Liver (tissue), 9 donors: Measurements from ENCODE around the gene MDM4. TPM values are rescaled to one million over a fixed set of nuclear protein-coding genes. Genes with fewer than 3 reads are reported as not detected.

Source experiments
- DNase-seq: peaks from one replicate; pipeline ENCODE4 v3.0.0-alpha.2; 2017; ENCODE audit warnings: low spot score
- H3K27ac ChIP-seq, 2 donors: one replicate each; pipeline ENCODE4 v1.7.0; 2013; ENCODE audit warnings: inconsistent platforms in 2 of 2, low read length in 2 of 2, control low read depth in 1 of 2, low read depth in 1 of 2, mild to moderate bottlenecking in 1 of 2
- H3K27me3 ChIP-seq, 4 donors: one replicate each; pipeline versions ENCODE4 v1.6.1 to v1.7.0; 2013; ENCODE audit warnings: low read length in 3 of 4, inconsistent platforms in 1 of 4, mild to moderate bottlenecking in 1 of 4, moderate library complexity in 1 of 4; ENCODE audit not compliant: control insufficient read depth in 4 of 4, insufficient read depth in 4 of 4
- H3K36me3 ChIP-seq, 4 donors: one replicate each; pipeline versions ENCODE4 v1.6.1 to v1.7.0; 2013; ENCODE audit warnings: low read length in 3 of 4, mild to moderate bottlenecking in 3 of 4, low read depth in 1 of 4, moderate library complexity in 1 of 4; ENCODE audit not compliant: control insufficient read depth in 4 of 4, insufficient read depth in 3 of 4
- H3K4me1 ChIP-seq, 4 donors: one replicate each; pipeline versions ENCODE4 v1.6.1 to v1.7.0; 2013; ENCODE audit warnings: low read length in 3 of 4, mild to moderate bottlenecking in 3 of 4, moderate library complexity in 1 of 4; ENCODE audit not compliant: control insufficient read depth in 4 of 4, insufficient read depth in 4 of 4
- H3K4me3 ChIP-seq, 3 donors: one replicate each; pipeline versions ENCODE4 v1.6.1 to v1.7.0; 2013; ENCODE audit warnings: low read length in 3 of 3, control low read depth in 1 of 3, low read depth in 1 of 3, mild to moderate bottlenecking in 1 of 3
- H3K9ac ChIP-seq, 2 donors: one replicate each; pipeline ENCODE4 v1.7.0; 2013; ENCODE audit warnings: low read length in 2 of 2, mild to moderate bottlenecking in 2 of 2, moderate library complexity in 2 of 2, control low read depth in 1 of 2, low read depth in 1 of 2
- H3K9me3 ChIP-seq, 4 donors: one replicate each; pipeline versions ENCODE4 v1.6.1 to v1.7.0; 2013; ENCODE audit warnings: low read length in 3 of 4; ENCODE audit not compliant: control insufficient read depth in 4 of 4
- CTCF ChIP-seq: fragments of 150-350 bp; IDR thresholded peaks from 2 replicates; pipeline ENCODE4 v1.5.1; 2017; ENCODE audit warnings: improper control_type of control experiment, low read depth, low read length; ENCODE audit not compliant: missing input control
- EGR1 ChIP-seq, 2 donors: IDR thresholded peaks; 2 replicates each; pipeline ENCODE4 v1.6.1; 2016 to 2018; ENCODE audit warnings: antibody characterized with exemption in 2 of 2, low read depth in 2 of 2
- FOXA2 ChIP-seq: IDR thresholded peaks from 2 replicates; pipeline ENCODE4 v1.6.1; 2016; ENCODE audit warnings: antibody characterized with exemption
- HNF4G ChIP-seq: IDR thresholded peaks from 2 replicates; pipeline ENCODE4 v1.6.1; 2016; ENCODE audit warnings: antibody characterized with exemption
- JUND ChIP-seq, 2 donors: IDR thresholded peaks; 2 replicates each; pipeline ENCODE4 v1.6.1; 2016; ENCODE audit warnings: antibody characterized with exemption in 2 of 2
- NR2F2 ChIP-seq: IDR thresholded peaks from 2 replicates; pipeline ENCODE4 v1.6.1; 2016; ENCODE audit warnings: antibody characterized with exemption
- RAD21 ChIP-seq, 2 donors: IDR thresholded peaks; 2 replicates each; pipeline ENCODE4 v1.6.1; 2016; ENCODE audit warnings: antibody characterized with exemption in 2 of 2, mild to moderate bottlenecking in 2 of 2
- RXRA ChIP-seq, 2 donors: IDR thresholded peaks; 2 replicates each; pipeline ENCODE4 v1.6.1; 2017 to 2018; ENCODE audit warnings: antibody characterized with exemption in 2 of 2, mild to moderate bottlenecking in 1 of 2
- SP1 ChIP-seq: IDR thresholded peaks from 2 replicates; pipeline ENCODE4 v1.6.1; 2018; ENCODE audit warnings: antibody characterized with exemption, mild to moderate bottlenecking
- TAF1 ChIP-seq: conservative IDR thresholded peaks from 2 replicates; pipeline ENCODE4 v1.6.1; 2016; ENCODE audit warnings: antibody characterized with exemption, mild to moderate bottlenecking
- YY1 ChIP-seq: IDR thresholded peaks from 2 replicates; pipeline ENCODE4 v1.6.1; 2016; ENCODE audit warnings: antibody characterized with exemption, mild to moderate bottlenecking
- WGBS: extraction: QIAGEN DNeasy Blood & Tissue Kit; methylation state at CpG from one replicate; pipeline ENCODE4 v1.1.7; 2013; 5-methylcytosine and 5-hydroxymethylcytosine counted together
- polyA plus RNA-seq, 2 donors: library from polyadenylated mRNA; stranded (reverse) in 1 of 2; unstranded in 1 of 2; fragments of 200-250 nt in 1 of 2; fragments of >200 nt in 1 of 2; fragmentation: Nextera tagmentation in 1 of 2; extraction: Ambion mirVana in 1 of 2; gene quantifications; one replicate each; pipeline versions ENCODE4 v1.2.1 to v1.2.3, GENCODE V29; 2013 to 2015
- total RNA-seq, 2 donors: library from RNA; depleted of rRNA; stranded (reverse); fragments of >200 nt; gene quantifications; one replicate each; pipeline ENCODE4 v1.2.3, GENCODE V29; 2014
- TF ChIP-seq, protein P1 (sequence below): IDR thresholded peaks from 2 replicates; pipeline ENCODE4 v1.6.1; 2016; ENCODE audit warnings: antibody characterized with exemption
- TF ChIP-seq, protein P2 (sequence below): IDR thresholded peaks from 2 replicates; pipeline ENCODE4 v1.6.1; 2016; ENCODE audit warnings: antibody characterized with exemption
- TF ChIP-seq, protein P3 (sequence below): IDR thresholded peaks from 2 replicates; pipeline ENCODE4 v1.6.1; 2016; ENCODE audit warnings: antibody characterized with exemption
- donor health status: healthy.
- donor health status: healthy.
- donor health status: healthy.
- donor health status: healthy.
- donor health status: healthy.

MDM4 gene
- total and polyA plus RNA-seq, 4 donors, result 1.4 to 56.5 (median 21.6) TPM

DNA sequence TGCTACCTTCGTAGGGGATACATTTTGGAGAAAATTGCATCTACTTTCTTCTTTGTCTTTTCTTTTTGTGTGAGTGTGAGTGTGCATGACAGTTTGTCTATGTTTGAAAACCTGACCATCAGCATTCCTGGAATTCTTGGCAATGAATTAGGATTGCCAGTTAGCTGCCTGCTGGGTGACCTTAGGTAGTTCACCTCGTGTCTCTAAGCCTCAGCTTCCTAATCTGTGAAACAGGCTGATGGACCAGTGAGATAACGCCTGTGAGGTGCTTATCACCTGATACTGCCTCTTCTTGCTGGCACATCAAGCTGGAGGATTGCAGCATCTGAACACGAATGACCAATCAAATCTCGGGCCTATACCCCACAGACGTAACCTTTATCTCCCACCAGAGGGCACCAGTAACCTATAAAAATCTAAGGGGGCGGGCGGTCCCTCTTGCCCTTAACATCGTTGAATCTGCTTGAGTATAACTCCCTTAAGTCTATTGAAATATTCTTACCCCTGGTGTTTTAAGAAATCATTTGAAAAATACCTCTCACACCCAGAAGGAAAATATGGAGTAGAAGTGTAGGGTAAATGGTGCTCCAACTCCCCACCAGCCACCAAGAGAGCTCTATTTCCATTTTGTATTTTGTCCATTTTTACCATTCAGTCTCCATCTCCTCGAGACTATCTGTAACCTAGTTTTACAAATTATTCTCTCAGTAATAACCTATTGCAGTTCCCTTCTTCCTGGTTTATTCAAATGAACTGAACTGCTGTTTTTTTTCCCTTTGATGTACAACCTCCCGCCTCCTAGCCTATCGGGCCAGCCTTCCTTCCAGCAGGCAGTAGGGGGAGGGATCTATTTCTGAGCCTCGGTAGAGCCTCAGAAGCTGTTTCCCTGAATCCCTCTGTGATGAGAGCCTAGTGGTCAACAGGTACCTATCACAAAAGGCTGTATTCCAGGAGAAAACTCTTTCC, 49.7 kb downstream of the MDM4 start (continued):
- TF ChIP-seq CTCF, result peak; percentile 65
- TF ChIP-seq SP1, result no peak
- no peak for TF ChIP-seq YY1
- no peak for TF ChIP-seq FOXA2
- TF ChIP-seq EGR1 (IDR thresholded peaks at IDR 0.05; ENCODE audit: low read depth in 2 of 2), result no peak
- peak; percentile 9 for TF ChIP-seq NR2F2

- no peak for DNase-seq
- H3K4me1 ChIP-seq, result no peaks in the 10 kb centered on the region
- no peak overlapping the region for H3K27ac ChIP-seq
- no peaks in the 10 kb centered on the region for H3K27me3 ChIP-seq
- WGBS, result 88% methylated on average over 6 of the region's 6 CpGs
- H3K4me3 ChIP-seq, result no peak overlapping the region
- no peaks in the 10 kb centered on the region for H3K9me3 ChIP-seq
- peaks cover 0 to 12% (median 3%) of the 10 kb centered on the region in 4 donors for H3K36me3 ChIP-seq
- no peak overlapping the region for H3K9ac ChIP-seq
- TF ChIP-seq, protein P1, sequence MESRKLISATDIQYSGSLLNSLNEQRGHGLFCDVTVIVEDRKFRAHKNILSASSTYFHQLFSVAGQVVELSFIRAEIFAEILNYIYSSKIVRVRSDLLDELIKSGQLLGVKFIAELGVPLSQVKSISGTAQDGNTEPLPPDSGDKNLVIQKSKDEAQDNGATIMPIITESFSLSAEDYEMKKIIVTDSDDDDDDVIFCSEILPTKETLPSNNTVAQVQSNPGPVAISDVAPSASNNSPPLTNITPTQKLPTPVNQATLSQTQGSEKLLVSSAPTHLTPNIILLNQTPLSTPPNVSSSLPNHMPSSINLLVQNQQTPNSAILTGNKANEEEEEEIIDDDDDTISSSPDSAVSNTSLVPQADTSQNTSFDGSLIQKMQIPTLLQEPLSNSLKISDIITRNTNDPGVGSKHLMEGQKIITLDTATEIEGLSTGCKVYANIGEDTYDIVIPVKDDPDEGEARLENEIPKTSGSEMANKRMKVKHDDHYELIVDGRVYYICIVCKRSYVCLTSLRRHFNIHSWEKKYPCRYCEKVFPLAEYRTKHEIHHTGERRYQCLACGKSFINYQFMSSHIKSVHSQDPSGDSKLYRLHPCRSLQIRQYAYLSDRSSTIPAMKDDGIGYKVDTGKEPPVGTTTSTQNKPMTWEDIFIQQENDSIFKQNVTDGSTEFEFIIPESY, result no peak
- TF ChIP-seq SP1, result no peak
- no peak for TF ChIP-seq EGR1 (IDR thresholded peaks at IDR 0.05; ENCODE audit: low read depth in 2 of 2)
- TF ChIP-seq RAD21 (IDR thresholded peaks at IDR 0.05), result no peak
- TF ChIP-seq YY1, result no peak
- TF ChIP-seq, protein P2, sequence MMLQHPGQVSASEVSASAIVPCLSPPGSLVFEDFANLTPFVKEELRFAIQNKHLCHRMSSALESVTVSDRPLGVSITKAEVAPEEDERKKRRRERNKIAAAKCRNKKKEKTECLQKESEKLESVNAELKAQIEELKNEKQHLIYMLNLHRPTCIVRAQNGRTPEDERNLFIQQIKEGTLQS, result no peak
- TF ChIP-seq HNF4G, result no peak
- TF ChIP-seq RXRA (IDR thresholded peaks at IDR 0.05), result no peak
- TF ChIP-seq JUND (IDR thresholded peaks at IDR 0.05), result no peak
- no peak for TF ChIP-seq CTCF
- TF ChIP-seq, protein P3, sequence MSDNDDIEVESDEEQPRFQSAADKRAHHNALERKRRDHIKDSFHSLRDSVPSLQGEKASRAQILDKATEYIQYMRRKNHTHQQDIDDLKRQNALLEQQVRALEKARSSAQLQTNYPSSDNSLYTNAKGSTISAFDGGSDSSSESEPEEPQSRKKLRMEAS, result no peak
- TF ChIP-seq TAF1, result no peak
- TF ChIP-seq FOXA2, result no peak
Measured at GRCh38 chr1:204566583-204566955, 50.4 kb downstream of the MDM4 start.
